GM19397 (cell line): ENCODE results near the gene C3orf70.

Experiments
- ATAC-seq: cut with Tn5 transposase; IDR thresholded peaks from one replicate; pipeline ENCODE4 v1.9.1; 2021; ENCODE audit warnings: mild to moderate bottlenecking, moderate library complexity; ENCODE audit not compliant: unreplicated experiment

C3orf70 gene

GRCh38 chr3:185152410-185153170 is at the start of gene C3orf70:
Gene C3orf70 (minus strand): TSS chr3:185153060. CDS start chr3:185152823, 237 bp downstream.
- peak; percentile 68 for ATAC-seq

DNA sequence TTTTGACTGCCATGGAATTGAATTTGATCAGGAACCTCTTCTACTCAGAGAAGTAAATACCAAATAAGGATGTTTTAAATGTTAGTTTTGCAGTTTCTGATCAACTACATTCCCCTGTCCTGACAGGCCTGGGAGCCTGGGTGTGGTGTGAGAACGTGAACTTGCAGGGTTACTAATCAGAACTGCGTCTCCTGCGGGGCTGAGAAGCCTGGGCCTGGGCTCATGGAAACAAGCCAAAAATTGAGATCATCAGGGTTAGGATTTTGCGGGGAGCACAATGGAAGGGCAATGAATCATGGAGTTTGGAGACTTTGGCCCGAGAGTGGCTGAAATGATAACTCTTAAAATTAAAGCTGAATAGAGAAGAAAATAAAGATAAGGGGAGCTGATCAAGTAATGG is 47.8 kb upstream of the C3orf70 start:
- no peak for ATAC-seq

DNA sequence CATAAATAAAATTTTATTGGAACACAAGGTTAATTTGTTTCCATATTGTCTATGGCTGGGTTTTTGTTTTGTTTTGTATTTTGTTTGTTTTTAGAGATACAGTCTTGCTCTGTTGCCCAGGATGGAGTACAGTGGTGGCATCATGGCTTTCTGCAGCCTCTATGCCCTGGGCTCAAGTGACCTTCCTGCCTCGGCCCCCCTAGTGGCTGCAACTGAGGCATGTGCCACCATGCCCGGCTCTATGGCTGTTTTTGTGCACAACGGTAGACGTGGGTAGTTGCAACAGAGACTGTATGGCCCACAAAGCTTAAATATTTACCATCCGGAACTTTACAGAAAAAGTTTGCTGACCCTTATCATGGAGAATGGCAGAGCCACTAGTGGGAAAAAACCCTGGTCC is 46.8 kb upstream of the C3orf70 start:
- no peak for ATAC-seq

DNA sequence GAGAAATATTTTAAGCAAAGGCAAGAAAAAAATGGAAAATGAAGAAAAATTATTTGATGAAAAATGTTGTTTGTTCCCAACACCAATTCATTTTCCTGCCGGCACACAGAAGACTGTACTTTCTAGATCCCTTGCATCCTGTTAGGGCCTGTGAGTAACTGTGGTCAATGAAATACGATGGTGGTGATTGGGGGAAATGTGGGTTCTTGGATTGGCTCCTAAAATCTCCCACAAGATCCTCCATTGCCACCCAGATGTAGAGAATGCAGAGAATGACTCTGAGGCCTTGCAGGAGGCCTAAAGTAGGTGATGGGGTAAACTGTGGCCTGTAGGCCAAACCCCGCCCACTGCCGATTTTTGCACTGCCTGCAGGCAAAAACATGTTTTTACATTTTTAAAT is 46.3 kb upstream of the C3orf70 start:
- ATAC-seq = no peak

- no peak for ATAC-seq
These were observed 44.2 kb upstream of the C3orf70 start for GRCh38 chr3:185197068-185197467.

DNA sequence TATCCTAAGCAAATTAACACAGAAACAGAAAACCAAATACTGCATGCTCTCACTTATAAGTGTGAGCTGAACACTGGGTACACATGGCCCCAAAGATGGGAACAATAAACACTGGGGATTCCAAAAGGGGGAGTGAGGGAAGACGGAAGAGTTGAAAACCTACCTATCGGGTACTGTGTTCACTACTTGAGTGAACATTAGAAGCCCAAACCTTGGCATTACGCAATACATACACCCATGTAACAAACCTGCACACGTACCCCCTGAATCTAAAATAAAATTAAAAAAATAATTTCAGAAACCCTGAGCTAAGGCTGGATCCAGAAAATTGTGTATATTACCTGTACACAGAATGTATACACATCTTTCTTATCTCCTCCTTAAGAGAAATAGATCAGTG is 42.8 kb upstream of the C3orf70 start:
- no peak for ATAC-seq

DNA sequence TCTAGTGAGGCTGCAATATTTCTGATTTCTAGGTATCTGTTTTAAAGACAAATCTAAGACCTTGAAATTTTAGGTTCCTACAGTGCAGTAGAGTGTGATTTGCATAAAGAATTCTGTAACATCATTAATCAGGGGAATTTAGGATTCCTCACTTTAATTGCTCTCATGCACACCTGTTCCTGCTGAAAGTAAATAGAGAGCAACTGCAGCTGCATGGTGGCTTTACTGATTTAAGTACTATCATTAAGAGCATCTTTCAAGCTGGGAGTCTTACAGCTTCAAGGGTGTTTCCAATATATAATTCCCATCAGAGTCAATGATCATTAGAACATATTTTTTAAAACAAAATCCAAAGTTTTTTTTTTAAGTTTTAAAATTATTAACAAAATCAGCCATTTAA is 36.0 kb upstream of the C3orf70 start:
- ATAC-seq = no peak

GRCh38 chr3:185187391-185187790 is 34.5 kb upstream of the C3orf70 start:
- ATAC-seq = no peak

- ATAC-seq = no peak
These were observed 24.0 kb upstream of the C3orf70 start for GRCh38 chr3:185176750-185177359.

DNA sequence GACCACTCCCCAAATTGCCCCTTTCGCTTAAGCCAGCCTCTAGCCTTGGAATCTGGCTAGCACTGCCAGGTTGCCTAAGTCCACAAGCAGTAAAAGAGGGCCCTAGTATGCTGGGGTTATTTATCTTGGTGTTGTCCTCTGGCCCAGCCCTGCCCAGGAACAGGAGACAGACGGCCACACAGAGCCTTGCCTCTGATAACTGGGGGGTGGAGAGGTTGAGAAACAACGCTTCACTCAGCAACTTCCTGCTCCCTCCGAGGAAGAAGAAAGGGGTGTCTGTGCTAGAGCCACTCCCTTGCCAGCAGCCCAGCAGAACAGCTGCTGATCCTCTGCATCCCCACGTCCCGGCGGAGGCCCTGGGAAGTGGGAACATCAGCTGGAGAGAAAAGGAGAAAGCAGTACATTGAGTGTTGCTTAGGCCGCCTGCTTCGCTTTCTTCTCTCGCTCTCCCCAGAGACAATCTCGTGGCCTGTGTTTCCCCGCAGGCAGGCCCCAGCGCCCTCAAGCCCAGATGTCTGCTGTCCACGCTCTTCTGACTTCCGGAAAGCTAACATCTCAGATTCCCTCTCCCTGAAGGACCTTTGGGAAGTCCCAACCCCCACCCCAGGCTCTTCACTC is 22.6 kb upstream of the C3orf70 start:
- peak; percentile 70 for ATAC-seq

GRCh38 chr3:185172086-185173049 is 19.5 kb upstream of the C3orf70 start:
- no peak for ATAC-seq

- no peak for ATAC-seq
These were observed 11.8 kb upstream of the C3orf70 start for GRCh38 chr3:185164428-185165217.

DNA sequence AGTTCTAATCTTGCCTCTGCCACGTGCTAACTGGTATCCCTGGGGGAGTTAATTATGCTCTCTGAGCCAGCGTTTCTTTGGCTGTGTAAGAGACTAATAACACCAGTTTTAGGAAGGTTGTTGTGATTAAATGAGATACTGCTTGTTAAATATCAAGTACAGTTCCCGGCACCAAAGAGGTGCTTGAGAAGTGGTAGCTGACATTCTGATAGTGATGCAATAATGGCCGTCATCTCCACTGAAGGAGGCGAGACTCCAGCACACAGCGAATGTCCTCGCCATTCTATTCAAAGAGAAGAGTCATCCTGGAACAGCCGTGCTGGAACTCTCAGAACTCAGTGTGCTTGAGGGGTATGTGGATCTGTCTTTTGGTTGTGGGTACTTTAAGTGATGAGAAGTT is 9.8 kb upstream of the C3orf70 start:
- no peak for ATAC-seq

DNA sequence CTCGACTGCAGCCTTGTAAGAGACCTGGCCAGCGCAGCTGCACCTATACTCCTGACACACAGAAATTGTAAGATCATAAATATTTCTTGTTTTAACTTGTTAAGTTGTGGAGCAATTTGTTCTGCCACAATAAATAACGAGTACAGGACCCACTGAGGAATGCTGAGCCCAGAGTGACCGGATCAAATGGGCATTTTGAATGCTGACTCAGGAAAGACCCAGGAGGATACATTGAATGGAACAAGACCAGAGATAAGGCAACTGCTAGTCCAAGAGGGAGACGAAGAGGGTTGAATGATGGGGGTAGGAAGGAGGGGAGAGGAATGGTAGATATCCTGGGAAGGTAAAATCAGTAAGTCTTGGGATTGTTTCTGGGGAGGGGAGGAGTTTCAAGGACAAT is 8.9 kb upstream of the C3orf70 start:
- no peak for ATAC-seq

- no peak for ATAC-seq
These were observed 4.5 kb upstream of the C3orf70 start for GRCh38 chr3:185157347-185157746.

- no peak for ATAC-seq
These were observed 2.8 kb upstream of the C3orf70 start for GRCh38 chr3:185155678-185156077.

GRCh38 chr3:185153861-185154629 is 1.2 kb upstream of the C3orf70 start:
- ATAC-seq = no peak

GRCh38 chr3:185153171-185153771 is 411 bp upstream of the C3orf70 start:
- ATAC-seq = no peak

DNA sequence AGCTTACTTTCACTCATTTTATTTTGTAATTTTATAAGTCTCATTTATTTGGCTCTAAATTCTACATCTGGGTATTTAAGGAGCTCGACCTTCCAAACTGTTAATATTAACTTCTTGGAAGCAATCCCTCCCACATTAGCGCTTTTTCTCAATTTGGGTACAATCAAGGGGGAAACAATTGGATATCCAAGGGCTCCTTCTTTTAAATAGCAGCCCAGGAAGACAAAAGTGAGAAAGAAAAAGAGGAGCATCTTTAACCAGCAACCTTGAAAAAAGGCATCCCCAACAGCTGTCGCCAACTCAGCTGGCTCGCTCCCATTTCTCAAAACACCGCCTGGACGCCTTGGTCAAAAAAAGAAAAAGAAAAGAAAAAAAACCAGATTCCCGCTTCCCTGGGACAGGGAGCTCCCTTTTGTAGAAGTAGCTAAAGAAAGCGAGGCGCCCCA is 873 bp downstream of the C3orf70 start:
- no peak for ATAC-seq
